CD4-positive, alpha-beta T cell treated with Interleukin-4 for 1 hour (primary cell): Measurements from ENCODE around the gene PHTF2.
"Not testable (repeated sequence)": the region's sequence is repeated elsewhere in the genome, so short reads cannot be mapped to it uniquely, and the experiment has no call there.

Experiments used
- DNase-seq, 2 donors: peaks; one replicate each; pipeline ENCODE4 v3.0.0-alpha.2; 2020 to 2022

The PHTF2 gene

DNA sequence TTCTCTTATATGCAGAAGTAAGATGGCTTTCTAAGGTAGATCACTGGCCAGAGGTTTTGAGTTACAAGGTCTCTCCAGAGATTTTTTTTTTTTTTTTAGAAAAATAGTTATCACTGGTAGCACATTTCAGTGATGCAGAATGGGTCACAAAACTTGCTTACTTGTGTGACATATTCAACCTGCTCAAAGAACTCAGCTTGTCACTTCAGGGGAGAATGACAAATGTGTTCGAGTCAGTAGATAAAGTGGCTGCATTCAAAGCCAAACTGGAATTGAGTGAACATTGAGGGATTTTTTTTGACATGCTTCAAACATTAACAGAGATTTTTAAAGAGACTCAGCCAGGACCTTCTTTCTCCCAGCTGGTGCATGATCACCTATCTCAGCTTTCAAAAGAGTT lies 33.4 kb downstream of the PHTF2 start:
- no peak for DNase-seq

DNA sequence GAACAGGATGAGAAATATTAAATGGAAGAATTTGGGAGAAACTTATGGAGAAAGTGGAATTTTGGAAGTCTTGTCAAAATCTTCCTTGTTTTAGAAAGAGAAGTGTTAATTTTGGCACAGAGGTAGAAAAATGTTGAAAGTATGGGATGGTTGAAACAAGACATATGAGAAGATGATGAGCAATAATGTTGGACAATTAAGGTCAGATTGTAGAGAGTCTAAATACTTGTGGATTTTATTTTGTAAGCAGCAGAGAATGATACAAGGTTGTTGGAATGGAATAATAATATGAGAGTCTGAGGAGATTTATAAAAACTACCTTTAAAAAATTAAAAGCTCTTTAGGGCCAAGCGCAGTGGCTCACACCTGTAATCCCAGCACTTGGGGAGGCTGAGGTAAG lies 34.6 kb downstream of the PHTF2 start:
- no peak for DNase-seq

DNA sequence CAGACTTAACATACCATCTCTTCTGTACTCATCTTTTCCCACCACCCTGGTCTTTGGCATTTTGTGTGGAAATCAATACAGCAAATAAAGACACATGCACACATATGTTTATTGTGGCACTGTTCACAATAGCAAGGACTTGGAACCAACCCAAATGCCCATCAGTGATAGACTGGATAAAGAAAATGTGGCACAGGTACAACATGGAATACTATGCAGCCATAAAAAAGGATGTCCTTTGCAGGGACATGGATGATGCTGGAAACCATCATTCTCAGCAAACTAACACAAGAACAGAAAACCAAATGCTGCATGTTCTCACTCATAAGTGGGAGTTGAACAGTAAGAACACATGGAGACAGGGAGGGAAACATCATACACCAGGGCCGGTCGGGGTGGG lies 37.9 kb downstream of the PHTF2 start:
- not testable (repeated sequence) for DNase-seq

DNA sequence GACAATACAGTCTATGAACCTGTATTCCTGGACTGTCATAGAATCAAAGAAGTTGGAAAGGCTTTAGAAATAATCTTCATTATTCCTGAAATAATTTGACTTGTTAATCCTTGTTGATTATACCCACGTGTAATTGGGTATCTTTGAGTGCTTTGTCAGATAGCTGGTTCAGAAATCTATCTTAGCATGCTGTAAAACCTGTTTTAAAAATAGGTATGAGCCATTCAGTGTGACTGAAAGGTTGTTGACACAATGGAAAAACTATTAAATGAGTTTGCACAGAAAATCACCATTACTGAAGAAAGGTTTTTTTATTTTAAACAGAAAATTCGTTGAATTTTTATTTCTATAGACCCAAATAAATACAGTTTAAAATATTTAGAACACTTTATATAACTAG lies 38.7 kb downstream of the PHTF2 start:
- no peak for DNase-seq

GRCh38 chr7:77837966-77838365 lies 39.4 kb downstream of the PHTF2 start:
- no peak for DNase-seq

DNA sequence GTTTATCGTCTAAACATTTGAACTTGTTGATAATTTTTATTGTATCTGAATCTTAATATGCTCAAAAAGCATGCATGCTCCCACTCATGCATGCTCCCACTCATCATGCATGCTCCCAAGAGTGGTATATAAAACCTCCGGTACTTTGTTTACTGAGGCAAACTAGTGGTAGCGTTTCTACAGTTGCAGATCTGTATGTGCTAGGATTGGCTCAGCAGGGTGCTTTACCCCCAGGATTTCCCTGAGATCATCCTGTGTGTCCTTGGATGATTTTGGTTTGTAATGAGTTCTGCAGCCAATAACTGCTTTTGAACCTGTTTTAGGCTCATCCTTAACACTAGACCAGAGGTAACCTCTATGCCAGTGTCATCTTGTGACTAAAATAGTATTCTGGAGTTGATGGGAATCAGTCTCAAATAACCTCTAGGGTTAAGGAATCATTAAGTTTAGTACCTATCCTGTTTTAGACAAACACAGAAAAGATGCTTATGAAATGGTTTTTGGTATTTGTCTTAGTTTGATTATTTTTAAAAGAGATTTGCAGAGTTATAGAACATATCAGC lies 40.4 kb downstream of the PHTF2 start:
- DNase-seq = no peak

DNA sequence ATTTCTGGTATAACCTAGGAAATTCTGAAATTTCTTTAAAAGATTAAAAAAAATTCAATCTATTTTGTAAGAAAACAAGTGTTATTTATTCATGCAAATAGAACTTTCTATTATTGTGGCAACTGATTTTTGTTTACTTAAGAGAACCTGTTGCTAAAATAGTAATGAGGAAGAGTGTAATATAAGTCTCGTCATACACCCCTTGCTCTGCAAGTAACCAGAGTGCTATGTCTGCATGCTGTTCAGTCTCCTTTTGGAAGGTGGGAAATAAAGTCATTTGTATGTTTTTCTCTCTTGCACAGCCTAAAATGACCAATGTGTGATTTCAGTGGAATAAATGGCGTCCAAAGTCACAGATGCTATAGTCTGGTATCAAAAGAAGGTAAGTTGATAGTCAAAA lies 41.3 kb downstream of the PHTF2 start:
- DNase-seq = no peak

DNA sequence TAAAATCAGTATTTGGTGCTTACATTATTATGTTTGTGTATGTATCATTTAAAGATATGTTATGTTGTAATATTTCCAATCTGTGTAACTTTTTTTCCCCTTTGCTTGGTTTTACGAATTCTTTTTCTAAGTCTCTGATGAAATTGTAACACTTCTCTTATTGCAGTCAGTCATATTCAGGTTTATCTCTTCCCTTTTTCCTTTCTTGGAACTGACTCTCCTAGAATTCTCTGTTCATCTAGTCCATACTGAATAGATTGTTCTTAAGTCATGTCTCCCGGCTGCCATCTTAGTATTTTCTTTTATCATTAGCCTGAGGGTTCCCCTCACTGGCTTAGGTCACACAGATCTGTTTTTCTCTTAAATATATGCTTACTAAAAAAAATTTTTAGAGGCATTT lies 44.6 kb downstream of the PHTF2 start:
- no peak for DNase-seq

GRCh38 chr7:77846317-77847092 lies 47.9 kb downstream of the PHTF2 start:
- no peak for DNase-seq

- no peak for DNase-seq
Measured at GRCh38 chr7:77855371-77856083, 57.0 kb downstream of the PHTF2 start.

GRCh38 chr7:77858278-77858677 lies 59.7 kb downstream of the PHTF2 start:
- DNase-seq = no peak

DNA sequence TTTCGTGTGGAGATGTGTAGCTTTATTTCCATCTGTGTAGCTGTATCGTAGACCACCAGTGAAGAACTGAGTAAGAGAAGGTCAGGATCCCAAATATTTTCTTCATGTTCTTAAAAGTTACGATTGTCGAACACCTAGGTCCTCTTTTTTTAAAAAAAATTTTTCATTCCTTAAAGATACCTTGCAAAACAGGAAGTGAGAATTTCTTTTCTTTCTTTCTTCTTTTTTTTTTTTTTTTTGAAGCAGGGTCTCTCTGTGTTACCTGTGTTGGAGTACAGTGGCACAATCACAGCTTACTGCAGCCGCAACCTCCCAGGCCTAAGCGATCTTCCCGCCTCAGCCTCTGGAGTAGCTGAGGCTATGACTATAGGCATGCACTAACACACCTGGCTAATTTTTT lies 60.8 kb downstream of the PHTF2 start:
- no peak for DNase-seq

GRCh38 chr7:77862691-77863090 lies 64.1 kb downstream of the PHTF2 start:
- DNase-seq = no peak

DNA sequence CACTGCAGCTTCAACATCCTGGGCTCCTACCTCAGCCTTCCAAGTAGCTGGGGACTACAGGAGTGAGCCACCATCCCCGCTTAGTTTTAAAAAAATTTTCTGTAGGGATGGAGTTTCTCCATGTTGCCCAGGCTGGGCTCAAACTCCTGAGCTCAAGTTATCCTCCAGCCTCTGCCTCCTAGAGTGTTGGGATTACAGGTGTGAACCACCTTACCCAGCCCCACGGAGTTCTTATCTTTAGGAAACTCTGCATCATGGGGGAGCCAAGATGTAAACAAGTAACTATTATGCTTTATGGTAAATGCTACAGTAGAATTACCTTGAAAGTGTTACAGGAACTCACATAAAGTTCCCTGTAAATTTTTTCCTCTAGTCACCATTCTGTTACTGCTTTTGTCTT lies 65.3 kb downstream of the PHTF2 start:
- no peak for DNase-seq

GRCh38 chr7:77866370-77866769 lies 67.8 kb downstream of the PHTF2 start:
- no peak for DNase-seq

- DNase-seq = no peak
Measured at GRCh38 chr7:77866786-77867536, 68.4 kb downstream of the PHTF2 start.

DNA sequence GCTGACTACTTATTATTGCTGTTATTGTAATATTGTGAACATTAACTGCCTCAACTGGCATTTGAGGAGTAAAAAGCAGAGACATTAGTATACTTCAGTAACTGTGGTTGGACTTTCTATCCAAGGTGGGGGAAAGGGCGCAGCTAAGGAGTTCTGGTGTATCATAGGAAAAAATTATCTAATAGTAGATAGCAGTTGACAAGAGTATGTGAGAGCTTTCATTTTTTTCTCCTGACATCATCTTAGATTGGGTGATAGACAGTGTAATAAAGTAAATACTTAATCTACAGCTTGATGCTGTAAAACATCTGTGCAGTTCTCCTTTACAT lies 68.9 kb downstream of the PHTF2 start:
- no peak for DNase-seq

- not testable (repeated sequence) for DNase-seq
Measured at GRCh38 chr7:77872256-77872655, 73.7 kb downstream of the PHTF2 start.

- DNase-seq = not testable (repeated sequence)
Measured at GRCh38 chr7:77873416-77874327, 75.1 kb downstream of the PHTF2 start.

DNA sequence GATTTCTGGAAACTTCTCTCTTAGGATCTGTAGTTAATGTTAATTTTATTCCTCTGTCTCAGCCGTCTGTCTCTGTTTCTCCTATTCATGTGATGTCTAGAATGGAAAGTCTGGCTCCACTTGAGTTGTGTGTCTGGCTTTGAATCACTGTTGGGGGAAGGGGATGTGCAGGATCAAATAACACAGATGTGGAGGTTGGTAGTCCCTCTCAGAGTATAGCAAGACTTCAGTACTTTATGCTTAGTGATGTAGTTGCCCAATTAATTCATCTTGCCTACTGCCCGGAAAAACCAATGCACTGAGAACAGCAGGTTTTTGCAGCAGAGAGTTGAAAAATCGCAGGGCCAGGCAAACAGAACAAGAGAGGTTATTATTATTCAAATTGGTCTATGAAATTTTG lies 79.2 kb downstream of the PHTF2 start:
- no peak for DNase-seq

DNA sequence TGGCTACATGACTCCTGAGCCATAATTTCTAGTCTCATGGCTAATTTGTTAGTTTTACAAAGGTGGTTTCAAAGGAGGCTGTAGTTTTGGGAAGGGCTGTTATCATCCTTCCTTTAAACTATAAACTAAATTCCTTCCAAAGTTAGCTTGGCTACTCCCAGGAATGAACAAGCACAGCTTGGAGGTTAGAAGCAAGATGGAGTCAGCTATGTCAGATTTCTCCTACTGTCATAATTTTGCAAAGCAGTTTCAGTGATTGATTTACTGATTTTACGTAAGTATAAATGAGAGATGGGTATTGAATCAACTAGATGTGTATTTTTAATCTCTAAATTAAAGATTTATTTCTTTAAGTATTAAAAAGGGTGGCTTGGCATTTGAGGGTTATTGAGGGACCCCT lies 79.9 kb downstream of the PHTF2 start:
- no peak for DNase-seq

DNA sequence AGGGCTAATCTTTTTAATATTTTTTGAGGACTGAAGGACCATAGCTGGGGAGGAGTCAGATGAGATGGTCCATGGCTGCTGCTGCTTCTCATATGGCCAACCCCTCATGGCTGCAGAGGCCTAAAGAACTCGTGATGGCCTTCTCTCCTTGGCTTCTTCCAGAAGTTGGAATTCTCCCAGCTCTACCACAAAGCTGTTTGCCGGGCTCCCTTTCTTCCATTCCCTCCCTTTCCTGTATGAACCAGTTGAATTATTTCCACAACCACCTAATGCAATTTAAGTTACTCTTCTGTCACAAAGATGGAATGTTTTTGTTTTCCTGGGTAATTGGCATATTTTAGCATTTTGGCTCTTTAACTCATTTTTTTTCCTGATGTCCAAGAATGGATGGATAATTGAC lies 80.7 kb downstream of the PHTF2 start:
- no peak for DNase-seq

DNA sequence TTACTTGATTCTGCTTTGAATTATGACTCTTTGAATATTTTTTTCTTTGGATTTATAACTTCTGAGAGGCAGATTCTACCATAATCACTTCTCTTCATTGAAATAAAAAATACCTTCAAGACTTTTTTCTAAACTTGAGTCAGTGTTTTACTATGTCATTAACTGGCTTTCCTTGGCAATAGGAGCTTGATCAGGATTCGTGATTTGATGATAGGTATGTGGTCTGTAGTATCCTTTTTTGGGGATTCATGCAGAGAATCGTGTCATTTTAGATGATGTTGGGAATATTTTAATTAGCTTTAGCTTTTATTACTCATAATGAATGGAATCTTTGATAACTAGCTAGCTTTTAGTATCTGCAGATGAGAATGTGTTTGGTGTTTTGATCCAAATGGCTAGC lies 83.3 kb downstream of the PHTF2 start:
- no peak for DNase-seq
